Brain microvascular endothelial cell (primary cell): Measurements from ENCODE around the gene KCNS1.
A peak's percentile ranks its signal among the peaks of the same experiment; 100 is the strongest.

Source experiments
- DNase-seq: peaks from one replicate; pipeline ENCODE4 v3.0.0-alpha.2; 2020
- H3K27ac ChIP-seq: fragments of 250-450 bp; sonication (Bioruptor Pico); 2 replicates; pipeline ENCODE4 v1.5.1; 2020; ENCODE audit warnings: mild to moderate bottlenecking, moderate library complexity
- H3K27me3 ChIP-seq: fragments of 250-450 bp; sonication (Bioruptor Pico); replicated peaks from 2 replicates; pipeline ENCODE4 v1.5.1; 2020; ENCODE audit warnings: mild to moderate bottlenecking
- H3K36me3 ChIP-seq: fragments of 250-450 bp; sonication (Bioruptor Pico); replicated peaks from 2 replicates; pipeline ENCODE4 v1.5.1; 2020; ENCODE audit warnings: mild to moderate bottlenecking
- H3K4me3 ChIP-seq: 2 replicates; pipeline ENCODE4 v1.5.1; 2011; ENCODE audit warnings: low read depth, mild to moderate bottlenecking, control low read depth, low read length, moderate library complexity
- in situ Hi-C: cut with HindIII; loops from 2 replicates; pipeline ENCODE4 v1.10.0; 2017; ENCODE audit warnings: low sequenced_read_pairs, low pct_ligation_motif_present
- TF ChIP-seq, protein P1 (sequence below): IDR thresholded peaks from 2 replicates; pipeline ENCODE4 v1.5.1; 2011; ENCODE audit warnings: low read depth, mild to moderate bottlenecking, moderate library complexity, low read length, control low read depth, inconsistent platforms; ENCODE audit errors: missing control alignments

KCNS1 gene

GRCh38 chr20:45088247-45088646, 12.7 kb downstream of the KCNS1 start:
- DNase-seq: peak; percentile 11
- in situ Hi-C loops: no loop called here
- no peaks in the 10 kb centered on the region for H3K36me3 ChIP-seq
- H3K27ac ChIP-seq: no peak overlapping the region
- TF ChIP-seq, protein P1, sequence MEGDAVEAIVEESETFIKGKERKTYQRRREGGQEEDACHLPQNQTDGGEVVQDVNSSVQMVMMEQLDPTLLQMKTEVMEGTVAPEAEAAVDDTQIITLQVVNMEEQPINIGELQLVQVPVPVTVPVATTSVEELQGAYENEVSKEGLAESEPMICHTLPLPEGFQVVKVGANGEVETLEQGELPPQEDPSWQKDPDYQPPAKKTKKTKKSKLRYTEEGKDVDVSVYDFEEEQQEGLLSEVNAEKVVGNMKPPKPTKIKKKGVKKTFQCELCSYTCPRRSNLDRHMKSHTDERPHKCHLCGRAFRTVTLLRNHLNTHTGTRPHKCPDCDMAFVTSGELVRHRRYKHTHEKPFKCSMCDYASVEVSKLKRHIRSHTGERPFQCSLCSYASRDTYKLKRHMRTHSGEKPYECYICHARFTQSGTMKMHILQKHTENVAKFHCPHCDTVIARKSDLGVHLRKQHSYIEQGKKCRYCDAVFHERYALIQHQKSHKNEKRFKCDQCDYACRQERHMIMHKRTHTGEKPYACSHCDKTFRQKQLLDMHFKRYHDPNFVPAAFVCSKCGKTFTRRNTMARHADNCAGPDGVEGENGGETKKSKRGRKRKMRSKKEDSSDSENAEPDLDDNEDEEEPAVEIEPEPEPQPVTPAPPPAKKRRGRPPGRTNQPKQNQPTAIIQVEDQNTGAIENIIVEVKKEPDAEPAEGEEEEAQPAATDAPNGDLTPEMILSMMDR: no peak
- no peak overlapping the region for H3K4me3 ChIP-seq
- H3K27me3 ChIP-seq: no peaks in the 10 kb centered on the region

DNA sequence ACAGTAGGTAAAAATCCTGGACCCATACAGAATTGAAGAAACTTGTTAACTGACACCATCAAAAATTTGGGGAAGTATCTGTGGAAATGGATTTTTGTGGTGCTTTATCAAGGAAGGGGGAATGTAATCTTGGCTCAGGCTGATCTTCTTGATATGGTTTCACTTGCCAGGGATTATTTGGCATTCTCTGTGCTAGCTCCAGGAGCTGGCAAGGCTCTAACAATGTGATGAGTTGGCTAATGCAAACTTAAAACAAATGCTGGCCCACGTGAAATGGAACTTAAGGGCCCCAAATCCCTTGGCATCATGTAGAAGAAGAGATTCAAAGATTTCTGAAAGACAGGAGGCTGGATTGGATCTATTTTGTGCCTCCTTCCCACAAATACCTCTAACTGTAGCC, 13.1 kb downstream of the KCNS1 start:
- Histone ChIP-seq H3K4me3 (no peak overlapping the region), H3K27me3 (no peaks in the 10 kb centered on the region), H3K27ac (no peak overlapping the region), H3K36me3 (no peaks in the 10 kb centered on the region)
- DNase-seq: no peak
- in situ Hi-C loops: no loop called here
- TF ChIP-seq, protein P1: no peak

DNA sequence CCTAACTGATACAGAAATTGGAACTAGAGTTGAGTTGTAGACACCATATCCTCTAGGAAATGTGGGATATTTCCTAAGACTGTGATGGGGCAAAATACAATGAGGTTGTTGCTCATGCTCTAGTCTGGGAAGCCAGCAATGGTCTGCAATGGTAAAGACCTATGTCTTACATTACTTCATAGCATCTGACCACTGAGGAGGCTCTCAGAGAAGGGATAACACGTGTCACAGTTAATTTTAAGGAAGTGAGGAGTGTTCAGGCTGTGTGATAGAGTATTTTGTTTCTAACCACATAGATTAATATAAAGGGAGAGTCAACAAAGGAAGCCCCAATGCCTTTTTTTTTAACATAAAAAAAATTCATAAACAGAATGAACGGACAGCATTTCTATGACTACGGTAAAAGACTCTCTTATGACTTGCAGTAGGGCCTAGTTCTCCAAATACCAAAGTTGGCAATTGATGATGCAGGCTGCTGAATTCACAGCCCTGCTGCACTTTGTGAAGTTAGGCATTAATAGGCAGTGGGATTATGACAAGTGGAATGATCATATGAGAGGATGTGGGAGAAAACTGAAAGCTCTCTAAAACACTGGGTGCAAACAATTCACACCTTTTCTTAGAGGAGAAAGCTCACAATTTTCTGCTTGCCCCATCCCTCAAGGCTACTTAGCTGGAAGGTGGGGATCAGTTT, 13.7 kb downstream of the KCNS1 start:
- Histone ChIP-seq H3K36me3 (no peaks in the 10 kb centered on the region), H3K4me3 (no peak overlapping the region), H3K27ac (no peak overlapping the region), H3K27me3 (no peaks in the 10 kb centered on the region)
- in situ Hi-C loops: no loop called here
- DNase-seq: no peak
- TF ChIP-seq, protein P1: no peak

DNA sequence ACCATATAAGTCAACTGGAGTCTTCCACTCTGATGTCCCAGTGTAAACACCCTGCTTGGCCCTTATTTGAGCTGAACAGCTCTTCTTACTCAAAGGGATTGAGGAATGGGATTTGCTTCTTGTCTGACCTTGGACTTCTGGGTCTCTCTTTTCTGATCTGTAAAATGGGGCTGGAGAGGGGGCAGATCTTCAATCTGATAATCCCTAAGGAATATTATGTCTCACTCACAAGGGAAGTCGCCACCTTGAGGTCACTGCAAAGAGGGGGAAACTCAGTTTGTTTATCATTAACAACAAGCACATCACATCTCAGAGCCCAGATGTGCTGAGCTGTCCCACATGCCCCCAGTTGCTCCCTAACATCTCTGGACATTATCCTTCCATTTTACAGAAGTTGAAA, 15.1 kb downstream of the KCNS1 start:
- in situ Hi-C loops: no loop called here
- DNase-seq: no peak
- Histone ChIP-seq H3K36me3 (peaks cover 4% of the 10 kb centered on the region), H3K27ac (no peak overlapping the region), H3K4me3 (no peak overlapping the region), H3K27me3 (no peaks in the 10 kb centered on the region)
- TF ChIP-seq, protein P1: no peak

GRCh38 chr20:45085289-45085688, 15.6 kb downstream of the KCNS1 start:
- in situ Hi-C loops: no loop called here
- TF ChIP-seq, protein P1: no peak
- Histone ChIP-seq H3K36me3 (peaks cover 4% of the 10 kb centered on the region), H3K27ac (no peak overlapping the region), H3K27me3 (no peaks in the 10 kb centered on the region), H3K4me3 (no peak overlapping the region)
- DNase-seq: no peak

- H3K27ac ChIP-seq: no peak overlapping the region
- no peak for DNase-seq
- H3K27me3 ChIP-seq: no peaks in the 10 kb centered on the region
- peaks cover 4% of the 10 kb centered on the region for H3K36me3 ChIP-seq
- in situ Hi-C loops: no loop called here
- no peak overlapping the region for H3K4me3 ChIP-seq
- TF ChIP-seq, protein P1: no peak
Measured at GRCh38 chr20:45083127-45083526, 17.8 kb downstream of the KCNS1 start.
